AG04449 (cell line): ENCODE results near the gene SLC17A7.

Experiments used
- CTCF ChIA-PET: fragments of 350-600 bp; formaldehyde crosslinking; extraction: SDS; loops from one replicate; lab custom pipeline; 2021; ENCODE audit warnings: antibody characterized with exemption; lab: Yijun Ruan, JAX
- POLR2A ChIA-PET: fragments of 400-600, 350-600 bp; formaldehyde crosslinking; extraction: SDS; loops from one replicate; lab custom pipeline; 2020; ENCODE audit warnings: antibody characterized with exemption, inconsistent platforms; lab: Yijun Ruan, JAX
- DNase-seq: peaks from one replicate; pipeline ENCODE4 v3.0.0-alpha.2; 2010; ENCODE audit warnings: low read depth, low spot score
- H3K4me3 ChIP-seq: 2 replicates; pipeline ENCODE4 v1.5.1; 2011; ENCODE audit warnings: low read depth, mild to moderate bottlenecking, control low read depth, low read length
- TF ChIP-seq, protein P1 (sequence below): IDR thresholded peaks from one replicate; pipeline ENCODE4 v1.5.1; 2011; ENCODE audit warnings: mild to moderate bottlenecking, moderate library complexity, low read length, control low read depth, inconsistent platforms; ENCODE audit not compliant: insufficient read depth; ENCODE audit errors: missing control alignments

The SLC17A7 gene

DNA sequence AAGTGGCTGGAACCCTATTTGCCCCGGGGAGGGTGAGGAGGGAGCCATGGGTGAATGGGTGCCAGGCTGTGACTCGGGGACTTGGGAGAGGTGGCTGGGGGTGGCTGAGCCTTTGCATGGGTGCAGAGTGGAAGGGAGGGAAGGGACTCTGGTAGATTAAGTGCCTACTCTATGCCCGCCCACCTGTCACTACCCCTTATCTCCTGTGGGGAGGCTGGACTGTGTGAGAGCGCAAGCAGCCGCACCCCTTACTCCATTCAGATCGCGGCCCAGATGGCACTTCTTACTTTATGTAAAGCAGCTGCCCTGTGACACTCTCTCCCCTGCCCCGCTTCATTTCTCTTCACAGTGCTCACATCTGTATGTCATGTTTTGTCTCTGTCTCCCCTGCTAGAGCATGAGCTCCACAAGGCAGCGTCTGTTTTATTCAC, 50.4 kb downstream of the SLC17A7 start:
- POLR2A ChIA-PET = no interaction called here
- CTCF ChIA-PET = interaction anchor here (0.9 to 5.7 kb wide), 16 partner anchors 10 to 176 kb away, joined by 3 to 50 read pairs (median 5); partner anchors contain the start of genes GFY, PTH2 and SLC17A7
- DNase-seq = no peak
- H3K4me3 ChIP-seq = no peak overlapping the region
- TF ChIP-seq, protein P1, sequence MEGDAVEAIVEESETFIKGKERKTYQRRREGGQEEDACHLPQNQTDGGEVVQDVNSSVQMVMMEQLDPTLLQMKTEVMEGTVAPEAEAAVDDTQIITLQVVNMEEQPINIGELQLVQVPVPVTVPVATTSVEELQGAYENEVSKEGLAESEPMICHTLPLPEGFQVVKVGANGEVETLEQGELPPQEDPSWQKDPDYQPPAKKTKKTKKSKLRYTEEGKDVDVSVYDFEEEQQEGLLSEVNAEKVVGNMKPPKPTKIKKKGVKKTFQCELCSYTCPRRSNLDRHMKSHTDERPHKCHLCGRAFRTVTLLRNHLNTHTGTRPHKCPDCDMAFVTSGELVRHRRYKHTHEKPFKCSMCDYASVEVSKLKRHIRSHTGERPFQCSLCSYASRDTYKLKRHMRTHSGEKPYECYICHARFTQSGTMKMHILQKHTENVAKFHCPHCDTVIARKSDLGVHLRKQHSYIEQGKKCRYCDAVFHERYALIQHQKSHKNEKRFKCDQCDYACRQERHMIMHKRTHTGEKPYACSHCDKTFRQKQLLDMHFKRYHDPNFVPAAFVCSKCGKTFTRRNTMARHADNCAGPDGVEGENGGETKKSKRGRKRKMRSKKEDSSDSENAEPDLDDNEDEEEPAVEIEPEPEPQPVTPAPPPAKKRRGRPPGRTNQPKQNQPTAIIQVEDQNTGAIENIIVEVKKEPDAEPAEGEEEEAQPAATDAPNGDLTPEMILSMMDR = no peak

DNA sequence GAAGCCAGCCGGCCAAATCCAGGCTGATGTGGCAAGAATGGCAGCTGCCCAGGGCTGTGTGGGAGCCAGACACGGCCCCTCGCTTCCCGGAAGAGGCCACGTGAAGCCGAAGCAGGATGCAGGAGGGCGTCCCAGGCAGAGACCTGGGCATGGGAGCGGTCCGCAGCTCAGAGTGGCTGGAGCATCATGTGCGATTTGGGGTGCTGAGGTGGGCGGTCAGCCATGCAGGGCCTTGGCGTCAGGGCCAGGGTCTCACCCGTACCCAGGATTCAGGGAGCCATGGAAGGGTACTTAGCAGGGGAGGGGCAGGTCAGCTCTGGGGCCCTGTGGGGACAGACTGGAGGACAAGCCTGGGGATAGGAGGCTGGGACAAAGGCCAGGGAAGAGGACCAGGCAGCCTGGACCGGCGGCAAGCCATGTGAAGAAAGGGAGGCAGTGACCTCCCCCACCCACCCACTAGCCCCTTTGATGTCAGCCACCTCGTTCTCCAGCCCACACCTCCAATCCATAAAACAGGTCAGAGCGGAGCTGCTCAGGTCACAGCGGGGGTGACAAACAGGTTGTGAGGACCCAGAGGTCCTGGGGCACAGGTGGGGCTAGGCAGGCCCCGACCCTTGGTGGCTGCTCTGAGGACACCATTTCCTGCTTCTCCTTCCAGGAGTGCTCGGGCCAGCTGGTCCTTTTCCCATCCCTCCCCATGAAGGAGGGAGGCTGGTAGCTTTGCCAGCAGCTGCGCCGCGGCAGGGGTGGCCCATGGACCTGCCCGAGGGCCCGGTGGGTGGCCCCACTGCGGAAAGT, 51.0 kb downstream of the SLC17A7 start:
- no peak for DNase-seq
- ChIA-PET POLR2A (no interaction called here), CTCF (interaction anchor here (1.1 to 5.7 kb wide), 7 partner anchors 10 to 89 kb away, joined by 3 to 50 read pairs (median 13); no protein-coding TSS in a partner anchor)
- no peak overlapping the region for H3K4me3 ChIP-seq
- TF ChIP-seq, protein P1 = no peak

DNA sequence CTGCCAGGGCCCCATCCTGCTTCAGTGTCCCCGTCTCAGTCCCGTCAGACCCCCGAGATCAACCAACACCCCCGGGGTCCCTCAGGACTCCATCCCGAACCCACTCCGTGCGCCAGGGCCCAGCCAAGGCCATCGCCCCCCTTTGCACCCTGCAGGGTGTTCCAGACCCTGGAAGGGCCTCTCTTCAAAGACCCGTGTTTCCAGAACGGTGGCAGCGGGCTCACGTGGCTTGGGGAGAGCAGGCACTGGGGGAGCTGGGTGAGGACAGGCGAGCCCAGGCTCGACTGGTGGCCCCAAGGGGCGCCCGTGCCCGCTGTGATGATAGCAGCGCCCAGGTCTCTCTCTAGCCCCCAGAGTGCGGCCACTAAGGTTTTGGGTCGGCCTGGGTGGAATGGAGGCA, 51.9 kb downstream of the SLC17A7 start:
- TF ChIP-seq, protein P1 = no peak
- H3K4me3 ChIP-seq = no peak overlapping the region
- ChIA-PET CTCF (interaction anchor here (1.0 to 5.7 kb wide), 4 partner anchors 9 to 57 kb away, joined by 3 to 50 read pairs (median 12); no protein-coding TSS in a partner anchor), POLR2A (no interaction called here)
- DNase-seq = no peak

DNA sequence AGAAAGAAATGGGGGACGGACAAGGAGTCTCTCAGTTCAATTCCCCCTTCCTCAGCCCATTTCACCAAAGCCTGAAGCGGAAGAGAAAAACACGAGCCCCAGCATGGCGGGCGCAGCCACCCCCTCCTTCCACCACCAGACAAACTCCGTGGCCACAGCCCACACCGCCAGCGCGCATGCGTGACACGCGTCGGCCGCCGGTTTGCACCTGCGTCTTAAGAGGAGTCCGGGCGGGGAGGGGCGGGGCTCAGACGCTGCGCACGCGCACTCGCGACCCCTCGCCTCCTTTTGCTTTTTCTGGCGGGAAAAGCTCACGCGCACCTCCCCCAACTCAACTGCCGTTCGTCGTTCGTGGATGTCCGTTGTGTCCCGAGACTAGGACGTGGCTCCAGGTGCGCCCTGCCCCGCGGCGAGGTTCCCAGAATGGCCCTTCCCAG, 53.4 kb downstream of the SLC17A7 start, which contains the start of gene KASH5:
KASH5 (plus strand) TSS at position 314 of the 437 bp plus-strand sequence. CDS start 2,635 bp downstream, outside the sequence.
- POLR2A ChIA-PET = no interaction called here
- H3K4me3 ChIP-seq = no peak within 1 kb of the TSS
- no peak for DNase-seq
- TF ChIP-seq, protein P1 = no peak
- CTCF ChIA-PET = no interaction called here

DNA sequence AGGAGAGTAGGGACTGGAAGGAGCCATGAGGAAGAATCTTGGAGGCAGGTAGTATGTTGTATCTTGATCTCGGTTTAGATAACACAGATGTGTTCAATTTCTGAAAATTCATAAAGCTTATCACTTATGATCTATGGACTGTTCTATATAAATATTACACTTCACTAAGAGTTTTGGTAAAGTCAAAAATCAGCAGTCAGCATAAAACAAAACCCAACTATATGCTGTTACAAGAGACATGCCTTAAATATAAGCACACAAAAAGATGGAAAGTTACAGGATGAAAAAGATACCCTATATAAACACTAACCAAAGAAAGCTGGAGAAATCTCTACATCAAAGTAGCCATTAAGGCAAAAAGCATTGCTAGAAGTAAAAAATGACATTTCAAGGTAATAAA, 57.7 kb downstream of the SLC17A7 start:
- DNase-seq = no peak
- TF ChIP-seq, protein P1 = no peak
- ChIA-PET CTCF (interaction anchor here (0.8 to 1.3 kb wide), 5 partner anchors 9 to 62 kb away, joined by 3 to 8 read pairs (median 4); partner anchors contain the start of gene DKKL1), POLR2A (no interaction called here)
- no peak overlapping the region for H3K4me3 ChIP-seq

DNA sequence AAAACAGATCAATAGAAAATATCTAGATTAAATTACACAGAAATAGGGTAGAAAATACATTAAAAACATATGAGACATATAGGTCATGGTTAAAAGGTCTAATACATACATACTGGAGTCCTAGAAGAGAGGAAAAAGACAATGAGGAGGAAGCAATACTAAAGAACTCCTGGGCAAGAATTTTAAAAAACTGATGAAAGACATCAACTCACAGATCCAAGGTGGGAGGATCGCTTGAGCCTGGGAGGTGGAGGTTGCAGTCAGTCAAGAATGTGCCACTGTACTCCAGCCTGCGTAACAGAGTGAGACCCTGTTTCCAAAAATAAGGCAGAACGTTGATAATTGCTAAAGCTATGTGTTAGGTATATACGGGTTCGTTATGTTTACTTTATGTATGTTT, 58.7 kb downstream of the SLC17A7 start:
- CTCF ChIA-PET = no interaction called here
- TF ChIP-seq, protein P1 = no peak
- DNase-seq = no peak
- POLR2A ChIA-PET = no interaction called here
- H3K4me3 ChIP-seq = no peak overlapping the region
